Prostate gland (tissue), 2 donors: Measurements from ENCODE around the gene SMARCA1.

ENCODE experiments used
- POLR2AphosphoS5 ChIP-seq: sonication (generic); formaldehyde crosslinking; IDR thresholded peaks from one replicate; pipeline ENCODE4 v1.6.1; 2017; ENCODE audit warnings: antibody characterized with exemption
- TF ChIP-seq, protein P1 (sequence below), 4 experiments: fragments of 200-600 bp in 2 of 4; fragments of 450-650 bp in 2 of 4; sonication (generic) in 2 of 4; IDR thresholded peaks; 1 replicate in 3 of 4; 2 replicates in 1 of 4; pipeline ENCODE4 v1.5.1; 2016 to 2019; ENCODE audit warnings: antibody characterized with exemption in 4 of 4, mild to moderate bottlenecking in 2 of 4, moderate library complexity in 2 of 4

DNA sequence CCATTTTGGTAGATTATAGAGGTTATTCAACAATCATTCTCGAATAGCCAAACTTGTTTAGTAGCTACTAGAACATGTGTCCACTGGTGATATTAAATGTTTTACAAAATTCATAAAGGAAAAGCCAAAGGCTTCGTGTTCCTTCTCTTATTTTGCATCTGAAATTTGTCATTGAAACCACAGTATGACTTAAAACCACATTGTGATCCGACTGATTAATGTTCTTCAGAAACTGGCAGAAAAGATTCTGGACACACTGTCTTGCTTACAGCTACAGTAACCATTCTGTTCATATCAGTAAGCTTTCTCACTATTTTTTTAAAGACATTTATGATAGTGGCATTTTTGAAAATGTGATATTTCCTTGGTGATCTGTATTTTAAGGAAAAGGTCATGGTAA lies 2.6 kb upstream of the SMARCA1 start:
- no peak for TF ChIP-seq POLR2AphosphoS5
- TF ChIP-seq, protein P1, sequence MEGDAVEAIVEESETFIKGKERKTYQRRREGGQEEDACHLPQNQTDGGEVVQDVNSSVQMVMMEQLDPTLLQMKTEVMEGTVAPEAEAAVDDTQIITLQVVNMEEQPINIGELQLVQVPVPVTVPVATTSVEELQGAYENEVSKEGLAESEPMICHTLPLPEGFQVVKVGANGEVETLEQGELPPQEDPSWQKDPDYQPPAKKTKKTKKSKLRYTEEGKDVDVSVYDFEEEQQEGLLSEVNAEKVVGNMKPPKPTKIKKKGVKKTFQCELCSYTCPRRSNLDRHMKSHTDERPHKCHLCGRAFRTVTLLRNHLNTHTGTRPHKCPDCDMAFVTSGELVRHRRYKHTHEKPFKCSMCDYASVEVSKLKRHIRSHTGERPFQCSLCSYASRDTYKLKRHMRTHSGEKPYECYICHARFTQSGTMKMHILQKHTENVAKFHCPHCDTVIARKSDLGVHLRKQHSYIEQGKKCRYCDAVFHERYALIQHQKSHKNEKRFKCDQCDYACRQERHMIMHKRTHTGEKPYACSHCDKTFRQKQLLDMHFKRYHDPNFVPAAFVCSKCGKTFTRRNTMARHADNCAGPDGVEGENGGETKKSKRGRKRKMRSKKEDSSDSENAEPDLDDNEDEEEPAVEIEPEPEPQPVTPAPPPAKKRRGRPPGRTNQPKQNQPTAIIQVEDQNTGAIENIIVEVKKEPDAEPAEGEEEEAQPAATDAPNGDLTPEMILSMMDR (IDR thresholded peaks at IDR 0.05), result no peak
